Cardiac muscle cell (in vitro differentiated cells and primary cell): Measurements from ENCODE around the gene CDH4. TPM values are rescaled to one million over a fixed set of nuclear protein-coding genes. Genes with fewer than 3 reads are reported as not detected.

ENCODE experiments used
- DNase-seq, 2 donors: peaks; one replicate each; pipeline versions ENCODE4 v3.0.0 to v3.0.0-alpha.2; 2010 to 2017; ENCODE audit warnings: low read depth in 1 of 2, low spot score in 1 of 2
- H3K27ac ChIP-seq: fragments of 200-600 bp; sonication (generic); 2 replicates; pipeline ENCODE4 v1.5.1; 2016
- H3K27me3 ChIP-seq: fragments of 200-600 bp; sonication (generic); 2 replicates; pipeline ENCODE4 v1.6.0; 2016; ENCODE audit warnings: control low read depth
- H3K36me3 ChIP-seq: fragments of 200-600 bp; sonication (generic); 2 replicates; pipeline ENCODE4 v1.5.1; 2016; ENCODE audit warnings: control low read depth
- H3K4me1 ChIP-seq: fragments of 200-600 bp; sonication (generic); 2 replicates; pipeline ENCODE4 v1.8.1; 2017; ENCODE audit warnings: low read depth, mild to moderate bottlenecking, mixed run types
- H3K4me3 ChIP-seq: fragments of 200-600 bp; sonication (generic); 2 replicates; pipeline ENCODE4 v1.5.1; 2016; ENCODE audit warnings: mild to moderate bottlenecking
- H3K9me3 ChIP-seq: fragments of 200-600 bp; sonication (generic); 2 replicates; pipeline ENCODE4 v1.5.1; 2017; ENCODE audit warnings: low read depth, mild to moderate bottlenecking, control low read depth
- CTCF ChIP-seq: IDR thresholded peaks from 2 replicates; pipeline ENCODE4 v1.5.1; 2012; ENCODE audit warnings: low read depth, mild to moderate bottlenecking, low read length
- polyA plus RNA-seq: library from polyadenylated mRNA; unstranded; fragments of >200 nt; fragmentation: Nextera tagmentation; extraction: Ambion mirVana; gene quantifications from 2 replicates; pipeline ENCODE4 v1.2.1, GENCODE V29; 2016
- total RNA-seq: library from RNA; depleted of rRNA; stranded (reverse); fragments of >200 nt; gene quantifications from 2 replicates; pipeline ENCODE4 v1.2.3, GENCODE V29; 2016

The CDH4 gene
- total and polyA plus RNA-seq, 2 experiments from 2014 or later = 0.43 to 0.80 TPM

- Histone ChIP-seq H3K9me3 (no peaks in the 10 kb centered on the region), H3K27ac (no peak overlapping the region), H3K4me1 (no peaks in the 10 kb centered on the region), H3K4me3 (no peak overlapping the region), H3K27me3 (no peaks in the 10 kb centered on the region), H3K36me3 (no peaks in the 10 kb centered on the region)
- DNase-seq = no peak
- TF ChIP-seq CTCF = no peak
Observed at GRCh38 chr20:61566691-61567090, 314.6 kb downstream of the CDH4 start.

GRCh38 chr20:61567204-61567603, 315.1 kb downstream of the CDH4 start:
- no peak for TF ChIP-seq CTCF
- Histone ChIP-seq H3K4me1 (no peaks in the 10 kb centered on the region), H3K27me3 (no peaks in the 10 kb centered on the region), H3K27ac (no peak overlapping the region), H3K9me3 (no peaks in the 10 kb centered on the region), H3K36me3 (no peaks in the 10 kb centered on the region), H3K4me3 (no peak overlapping the region)
- no peak for DNase-seq

GRCh38 chr20:61569825-61570224, 317.8 kb downstream of the CDH4 start:
- H3K9me3 ChIP-seq = no peaks in the 10 kb centered on the region
- H3K4me1 ChIP-seq = no peaks in the 10 kb centered on the region
- H3K27me3 ChIP-seq = no peaks in the 10 kb centered on the region
- no peaks in the 10 kb centered on the region for H3K36me3 ChIP-seq
- no peak for DNase-seq
- H3K27ac ChIP-seq = no peak overlapping the region
- H3K4me3 ChIP-seq = no peak overlapping the region
- TF ChIP-seq CTCF = no peak

- DNase-seq = no peak
- H3K4me3 ChIP-seq = no peak overlapping the region
- no peaks in the 10 kb centered on the region for H3K9me3 ChIP-seq
- no peak for TF ChIP-seq CTCF
- H3K27me3 ChIP-seq = no peaks in the 10 kb centered on the region
- H3K27ac ChIP-seq = no peak overlapping the region
- no peaks in the 10 kb centered on the region for H3K36me3 ChIP-seq
- H3K4me1 ChIP-seq = no peaks in the 10 kb centered on the region
Observed at GRCh38 chr20:61570646-61571195, 318.7 kb downstream of the CDH4 start.

- Histone ChIP-seq H3K27ac (no peak overlapping the region), H3K4me1 (no peaks in the 10 kb centered on the region), H3K4me3 (no peak overlapping the region), H3K36me3 (no peaks in the 10 kb centered on the region), H3K27me3 (no peaks in the 10 kb centered on the region), H3K9me3 (no peaks in the 10 kb centered on the region)
- no peak for TF ChIP-seq CTCF
- DNase-seq = no peak
Observed at GRCh38 chr20:61571221-61571620, 319.2 kb downstream of the CDH4 start.
